ENCODE results near the gene DPM2. TPM values are rescaled to one million over a fixed set of nuclear protein-coding genes. Genes with fewer than 3 reads are reported as not detected.

Gene DPM2
- total and polyA plus RNA-seq, 2 experiments from 2014 or later = 19.2 to 57.1 TPM

- H3K9me3 ChIP-seq (ENCODE audit: low read depth) = no peaks in the 10 kb centered on the region
- peaks cover 100% of the 10 kb centered on the region for H3K79me2 ChIP-seq
- WGBS (ENCODE audit: low lambda C conversion rate, missing lambda C conversion rate) = 87% methylated on average over 12 of the region's 12 CpGs
- peak overlapping the region; percentile 16 for H3K27ac ChIP-seq
- no peak for TF ChIP-seq EZH2phosphoT487 (IDR thresholded peaks at IDR 0.05; ENCODE audit: low read depth, severe bottlenecking, unreplicated experiment)
- no peak for TF ChIP-seq EZH2 (IDR thresholded peaks at IDR 0.05; ENCODE audit: borderline replicate concordance)
- TF ChIP-seq, protein P1, sequence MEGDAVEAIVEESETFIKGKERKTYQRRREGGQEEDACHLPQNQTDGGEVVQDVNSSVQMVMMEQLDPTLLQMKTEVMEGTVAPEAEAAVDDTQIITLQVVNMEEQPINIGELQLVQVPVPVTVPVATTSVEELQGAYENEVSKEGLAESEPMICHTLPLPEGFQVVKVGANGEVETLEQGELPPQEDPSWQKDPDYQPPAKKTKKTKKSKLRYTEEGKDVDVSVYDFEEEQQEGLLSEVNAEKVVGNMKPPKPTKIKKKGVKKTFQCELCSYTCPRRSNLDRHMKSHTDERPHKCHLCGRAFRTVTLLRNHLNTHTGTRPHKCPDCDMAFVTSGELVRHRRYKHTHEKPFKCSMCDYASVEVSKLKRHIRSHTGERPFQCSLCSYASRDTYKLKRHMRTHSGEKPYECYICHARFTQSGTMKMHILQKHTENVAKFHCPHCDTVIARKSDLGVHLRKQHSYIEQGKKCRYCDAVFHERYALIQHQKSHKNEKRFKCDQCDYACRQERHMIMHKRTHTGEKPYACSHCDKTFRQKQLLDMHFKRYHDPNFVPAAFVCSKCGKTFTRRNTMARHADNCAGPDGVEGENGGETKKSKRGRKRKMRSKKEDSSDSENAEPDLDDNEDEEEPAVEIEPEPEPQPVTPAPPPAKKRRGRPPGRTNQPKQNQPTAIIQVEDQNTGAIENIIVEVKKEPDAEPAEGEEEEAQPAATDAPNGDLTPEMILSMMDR (IDR thresholded peaks at IDR 0.05; ENCODE audit: poor library complexity) = no peak
- H3K4me1 ChIP-seq (ENCODE audit: insufficient read depth) = peaks cover 96% of the 10 kb centered on the region
- no peaks in the 10 kb centered on the region for H3K36me3 ChIP-seq (replicated peaks; ENCODE audit: insufficient read depth, low read depth)
- H3K4me2 ChIP-seq = peak overlapping the region; percentile 92
- no peaks in the 10 kb centered on the region for H3K9me2 ChIP-seq (replicated peaks; ENCODE audit: insufficient read depth)
- no peak overlapping the region for H3K4me3 ChIP-seq
- no peaks in the 10 kb centered on the region for H3K27me3 ChIP-seq
- DNase-seq (ENCODE audit: low spot score) = no peak
- H4K20me1 ChIP-seq (ENCODE audit: insufficient read depth, poor library complexity, severe bottlenecking) = peaks cover 94% of the 10 kb centered on the region
- no peak overlapping the region for H2AFZ ChIP-seq
Observed at GRCh38 chr9:127974001-127974768, 36.5 kb upstream of the DPM2 start.

- TF ChIP-seq, protein P1 (IDR thresholded peaks at IDR 0.05; ENCODE audit: poor library complexity) = no peak
- TF ChIP-seq EZH2 (IDR thresholded peaks at IDR 0.05; ENCODE audit: borderline replicate concordance) (no peak), EZH2phosphoT487 (IDR thresholded peaks at IDR 0.05; ENCODE audit: low read depth, severe bottlenecking, unreplicated experiment) (no peak)
- no peak overlapping the region for H2AFZ ChIP-seq
- peaks cover 90% of the 10 kb centered on the region for H4K20me1 ChIP-seq (ENCODE audit: insufficient read depth, poor library complexity, severe bottlenecking)
- H3K4me2 ChIP-seq = peak overlapping the region; percentile 92
- no peak overlapping the region for H3K4me3 ChIP-seq
- WGBS (ENCODE audit: low lambda C conversion rate, missing lambda C conversion rate) = 88% methylated on average over 16 of the region's 17 CpGs
- peaks cover 100% of the 10 kb centered on the region for H3K4me1 ChIP-seq (ENCODE audit: insufficient read depth)
- no peaks in the 10 kb centered on the region for H3K9me3 ChIP-seq (ENCODE audit: low read depth)
- peak overlapping the region; percentile 31 for H3K27ac ChIP-seq
- H3K9me2 ChIP-seq (replicated peaks; ENCODE audit: insufficient read depth) = no peaks in the 10 kb centered on the region
- DNase-seq (ENCODE audit: low spot score) = no peak
- H3K36me3 ChIP-seq (replicated peaks; ENCODE audit: insufficient read depth, low read depth) = no peaks in the 10 kb centered on the region
- H3K27me3 ChIP-seq = no peaks in the 10 kb centered on the region
- peaks cover 100% of the 10 kb centered on the region for H3K79me2 ChIP-seq
Observed at GRCh38 chr9:127973169-127974000, 35.7 kb upstream of the DPM2 start.

DNA sequence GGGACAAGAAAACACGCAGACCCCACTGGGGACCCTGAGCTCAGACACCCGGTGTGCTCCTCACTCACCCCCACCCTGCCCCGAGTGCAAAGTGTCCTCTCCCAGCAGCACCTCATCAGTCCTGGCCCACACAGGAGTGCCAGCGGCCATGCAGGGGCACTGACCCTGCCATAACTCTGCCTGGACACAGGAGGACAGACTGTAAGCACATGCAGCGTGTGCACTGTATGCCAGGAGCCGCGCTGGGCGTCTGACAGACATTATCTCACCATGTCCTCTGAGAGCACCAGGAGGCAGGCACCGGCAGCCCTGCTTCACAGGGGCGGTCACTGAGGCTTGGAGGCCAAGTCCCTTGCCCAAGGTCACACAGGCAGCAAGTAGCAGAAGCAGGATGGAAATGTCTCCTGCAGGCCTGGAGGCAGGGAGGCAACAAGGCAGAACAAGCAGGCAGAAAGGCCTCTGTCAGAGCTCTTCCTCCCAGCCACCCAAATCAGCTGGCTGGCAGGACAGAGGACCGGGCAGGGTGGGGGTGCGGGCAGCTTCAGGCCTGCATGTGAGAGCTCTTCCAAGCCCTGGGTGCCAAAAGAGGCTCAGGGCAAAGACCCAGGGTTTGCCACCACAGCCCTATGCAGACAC, 34.7 kb upstream of the DPM2 start:
- peak overlapping the region; percentile 70 for H3K27ac ChIP-seq

More for the DNA sequence above, 34.7 kb upstream of the DPM2 start:
- Histone ChIP-seq H3K9me3 (ENCODE audit: low read depth) (no peaks in the 10 kb centered on the region), H3K27me3 (no peaks in the 10 kb centered on the region), H3K79me2 (peaks cover 100% of the 10 kb centered on the region), H3K4me1 (ENCODE audit: insufficient read depth) (peaks cover 100% of the 10 kb centered on the region), H3K9me2 (replicated peaks; ENCODE audit: insufficient read depth) (no peaks in the 10 kb centered on the region), H3K4me3 (no peak overlapping the region), H3K4me2 (peak overlapping the region; percentile 92), H3K36me3 (replicated peaks; ENCODE audit: insufficient read depth, low read depth) (no peaks in the 10 kb centered on the region), H4K20me1 (ENCODE audit: insufficient read depth, poor library complexity, severe bottlenecking) (peaks cover 82% of the 10 kb centered on the region), H2AFZ (no peak overlapping the region)
- peak; percentile 19 for DNase-seq (ENCODE audit: low spot score)
- 78% methylated on average over 12 of the region's 12 CpGs for WGBS (ENCODE audit: low lambda C conversion rate, missing lambda C conversion rate)
- TF ChIP-seq, protein P1 (IDR thresholded peaks at IDR 0.05; ENCODE audit: poor library complexity) = no peak
- no peak for TF ChIP-seq EZH2 (IDR thresholded peaks at IDR 0.05; ENCODE audit: borderline replicate concordance)
- TF ChIP-seq EZH2phosphoT487 (IDR thresholded peaks at IDR 0.05; ENCODE audit: low read depth, severe bottlenecking, unreplicated experiment) = no peak
